Right atrium auricular region (tissue), 2 donors: ENCODE data around the gene RHEB. TPM values are rescaled to one million over a fixed set of nuclear protein-coding genes. Genes with fewer than 3 reads are reported as not detected.

Experiments
- DNase-seq: peaks from one replicate; pipeline ENCODE4 v3.0.0-alpha.2; 2019; ENCODE audit warnings: low spot score
- H3K27ac ChIP-seq, 2 donors: fragments of 200-600 bp; sonication (generic); 1 replicate in 1 of 2; 2 replicates in 1 of 2; pipeline ENCODE4 v1.5.1; 2016 to 2019
- H3K27me3 ChIP-seq, 2 donors: fragments of 200-600 bp; sonication (generic); one replicate each; pipeline versions ENCODE4 v1.5.1 to v1.6.0; 2017 to 2019
- H3K36me3 ChIP-seq: fragments of 200-600 bp; sonication (generic); one replicate; pipeline ENCODE4 v1.5.1; 2016
- H3K4me1 ChIP-seq, 2 donors: fragments of 200-600 bp; sonication (generic); one replicate each; pipeline versions ENCODE4 v1.5.1 to v1.6.0; 2017 to 2019
- H3K4me3 ChIP-seq, 2 donors: fragments of 200-600 bp; sonication (generic); 1 replicate in 1 of 2; 2 replicates in 1 of 2; pipeline ENCODE4 v1.5.1; 2017 to 2019; ENCODE audit warnings: mild to moderate bottlenecking in 1 of 2, moderate library complexity in 1 of 2
- H3K9me3 ChIP-seq, 2 donors: fragments of 200-600 bp; sonication (generic); one replicate each; pipeline ENCODE4 v1.5.1; 2019
- total RNA-seq, 2 donors: library from RNA; depleted of rRNA; stranded (reverse); fragments of >200 nt; gene quantifications; one replicate each; pipeline ENCODE4 v1.1.0, GENCODE V29; 2016
- TF ChIP-seq, protein P1 (sequence below), 2 donors: fragments of 200-600 bp; sonication (generic); IDR thresholded peaks; one replicate each; pipeline ENCODE4 v1.5.1; 2019; ENCODE audit warnings: antibody characterized with exemption in 2 of 2

Gene RHEB
- total RNA-seq, 2 donors from 2014 or later = 77.9 to 128 TPM

DNA sequence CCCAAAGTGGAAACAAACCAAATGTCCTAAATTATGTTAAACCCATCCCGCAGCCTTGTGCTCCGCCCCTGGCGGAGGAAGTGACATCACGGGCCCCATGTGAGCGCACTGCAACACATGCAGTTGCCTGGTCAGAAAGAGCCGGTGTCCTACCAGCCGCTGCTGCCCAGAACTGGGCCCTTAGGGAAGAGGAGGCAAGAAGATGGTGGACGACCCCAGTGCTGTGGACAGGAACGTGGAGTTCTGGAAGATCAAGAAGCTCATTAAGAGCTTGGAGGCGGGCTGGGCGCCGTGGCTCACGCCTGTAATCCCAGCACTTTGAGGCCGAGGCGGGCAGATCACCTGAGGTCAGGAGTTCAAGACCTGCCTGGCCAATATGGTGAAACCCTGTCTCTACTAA lies 18.0 kb downstream of the RHEB start:
- Histone ChIP-seq H3K27me3 (no peaks in the 10 kb centered on the region), H3K4me3 (no peak overlapping the region), H3K4me1 (peaks cover 0 to 54% of the 10 kb centered on the region in 2 donors), H3K36me3 (no peaks in the 10 kb centered on the region), H3K27ac (no peak overlapping the region), H3K9me3 (no peaks in the 10 kb centered on the region)
- TF ChIP-seq, protein P1, sequence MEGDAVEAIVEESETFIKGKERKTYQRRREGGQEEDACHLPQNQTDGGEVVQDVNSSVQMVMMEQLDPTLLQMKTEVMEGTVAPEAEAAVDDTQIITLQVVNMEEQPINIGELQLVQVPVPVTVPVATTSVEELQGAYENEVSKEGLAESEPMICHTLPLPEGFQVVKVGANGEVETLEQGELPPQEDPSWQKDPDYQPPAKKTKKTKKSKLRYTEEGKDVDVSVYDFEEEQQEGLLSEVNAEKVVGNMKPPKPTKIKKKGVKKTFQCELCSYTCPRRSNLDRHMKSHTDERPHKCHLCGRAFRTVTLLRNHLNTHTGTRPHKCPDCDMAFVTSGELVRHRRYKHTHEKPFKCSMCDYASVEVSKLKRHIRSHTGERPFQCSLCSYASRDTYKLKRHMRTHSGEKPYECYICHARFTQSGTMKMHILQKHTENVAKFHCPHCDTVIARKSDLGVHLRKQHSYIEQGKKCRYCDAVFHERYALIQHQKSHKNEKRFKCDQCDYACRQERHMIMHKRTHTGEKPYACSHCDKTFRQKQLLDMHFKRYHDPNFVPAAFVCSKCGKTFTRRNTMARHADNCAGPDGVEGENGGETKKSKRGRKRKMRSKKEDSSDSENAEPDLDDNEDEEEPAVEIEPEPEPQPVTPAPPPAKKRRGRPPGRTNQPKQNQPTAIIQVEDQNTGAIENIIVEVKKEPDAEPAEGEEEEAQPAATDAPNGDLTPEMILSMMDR (IDR thresholded peaks at IDR 0.05) = no peak
- no peak for DNase-seq

DNA sequence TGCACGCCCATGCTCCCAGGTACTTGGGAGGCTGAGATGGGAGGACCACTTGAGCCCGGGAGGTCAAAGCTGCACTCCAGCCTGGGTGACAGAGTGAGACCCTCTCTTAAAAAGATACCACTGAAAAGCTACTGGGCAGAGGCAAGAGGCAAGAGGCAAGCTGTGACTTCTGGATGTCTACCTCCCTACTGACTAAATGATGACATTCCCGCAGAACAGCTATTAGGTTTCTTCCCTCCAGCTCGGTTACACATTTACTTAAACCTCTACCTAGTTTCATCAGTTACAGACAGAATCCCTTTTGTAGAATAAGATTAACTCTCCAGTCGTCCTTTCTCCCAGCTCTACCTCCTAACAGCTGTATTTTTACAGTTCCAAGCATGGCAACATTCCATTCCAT lies 21.2 kb downstream of the RHEB start:
- Histone ChIP-seq H3K36me3 (no peaks in the 10 kb centered on the region), H3K4me1 (peaks cover 0 to 64% of the 10 kb centered on the region in 2 donors), H3K27ac (no peak overlapping the region), H3K9me3 (no peaks in the 10 kb centered on the region), H3K27me3 (no peaks in the 10 kb centered on the region), H3K4me3 (no peak overlapping the region)
- TF ChIP-seq, protein P1 (IDR thresholded peaks at IDR 0.05) = no peak
- DNase-seq = no peak

DNA sequence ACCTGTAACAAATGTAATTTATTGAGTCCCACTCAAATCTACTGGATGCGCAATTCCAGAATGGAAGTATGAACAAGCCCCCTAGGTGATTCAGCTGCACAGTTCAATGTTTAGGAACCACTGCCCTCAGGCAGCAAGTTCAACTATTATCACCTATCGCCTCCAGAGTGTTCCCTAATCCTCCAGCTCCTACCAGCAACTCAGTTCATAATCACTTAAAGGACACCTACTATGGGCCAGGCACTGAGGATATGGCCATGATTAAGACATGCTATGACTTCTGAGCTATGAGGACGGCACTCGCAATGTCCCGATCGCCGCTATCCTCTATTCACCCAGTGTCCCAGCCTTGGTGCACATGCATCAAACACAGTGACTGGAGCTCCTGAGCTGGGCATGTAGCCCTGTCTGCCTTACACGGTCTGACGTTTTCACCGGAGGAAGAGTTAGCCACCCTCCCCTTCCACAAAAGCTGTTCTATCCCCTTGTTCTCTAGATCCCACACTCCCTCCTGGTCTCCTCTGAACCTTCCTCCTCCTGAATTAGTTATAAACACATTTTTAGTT lies 22.3 kb downstream of the RHEB start:
- TF ChIP-seq, protein P1 (IDR thresholded peaks at IDR 0.05) = no peak

DNA sequence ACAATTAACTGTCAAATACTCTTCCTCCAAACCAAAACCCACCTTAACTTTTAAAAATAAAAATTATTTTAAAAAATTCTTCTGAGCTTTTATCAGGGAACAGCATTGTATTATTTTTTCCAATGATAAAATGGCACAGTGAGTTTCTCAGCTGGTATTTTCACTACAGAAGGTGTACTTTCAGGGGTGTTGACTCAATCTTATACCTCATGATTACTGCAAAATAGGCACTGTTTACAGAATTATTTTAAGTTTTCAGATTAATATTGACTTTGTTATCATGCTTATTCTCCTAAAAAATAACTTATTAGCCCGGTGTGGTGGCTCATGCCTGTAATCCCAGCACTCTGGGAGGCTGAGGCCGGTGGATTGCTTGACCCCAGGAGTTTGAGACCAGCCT lies 24.3 kb downstream of the RHEB start:
- Histone ChIP-seq H3K27me3 (no peaks in the 10 kb centered on the region), H3K4me3 (no peak overlapping the region), H3K27ac (no peak overlapping the region), H3K9me3 (no peaks in the 10 kb centered on the region), H3K4me1 (peaks cover 0 to 57% of the 10 kb centered on the region in 2 donors), H3K36me3 (peaks cover 8% of the 10 kb centered on the region)
- no peak for DNase-seq
- TF ChIP-seq, protein P1 (IDR thresholded peaks at IDR 0.05) = no peak

More for the DNA sequence above, 22.3 kb downstream of the RHEB start:
- H3K4me1 ChIP-seq = peaks cover 0 to 58% of the 10 kb centered on the region in 2 donors
- H3K4me3 ChIP-seq = no peak overlapping the region
- H3K36me3 ChIP-seq = no peaks in the 10 kb centered on the region
- no peaks in the 10 kb centered on the region for H3K27me3 ChIP-seq
- no peak overlapping the region for H3K27ac ChIP-seq
- no peak for DNase-seq
- H3K9me3 ChIP-seq = no peaks in the 10 kb centered on the region

DNA sequence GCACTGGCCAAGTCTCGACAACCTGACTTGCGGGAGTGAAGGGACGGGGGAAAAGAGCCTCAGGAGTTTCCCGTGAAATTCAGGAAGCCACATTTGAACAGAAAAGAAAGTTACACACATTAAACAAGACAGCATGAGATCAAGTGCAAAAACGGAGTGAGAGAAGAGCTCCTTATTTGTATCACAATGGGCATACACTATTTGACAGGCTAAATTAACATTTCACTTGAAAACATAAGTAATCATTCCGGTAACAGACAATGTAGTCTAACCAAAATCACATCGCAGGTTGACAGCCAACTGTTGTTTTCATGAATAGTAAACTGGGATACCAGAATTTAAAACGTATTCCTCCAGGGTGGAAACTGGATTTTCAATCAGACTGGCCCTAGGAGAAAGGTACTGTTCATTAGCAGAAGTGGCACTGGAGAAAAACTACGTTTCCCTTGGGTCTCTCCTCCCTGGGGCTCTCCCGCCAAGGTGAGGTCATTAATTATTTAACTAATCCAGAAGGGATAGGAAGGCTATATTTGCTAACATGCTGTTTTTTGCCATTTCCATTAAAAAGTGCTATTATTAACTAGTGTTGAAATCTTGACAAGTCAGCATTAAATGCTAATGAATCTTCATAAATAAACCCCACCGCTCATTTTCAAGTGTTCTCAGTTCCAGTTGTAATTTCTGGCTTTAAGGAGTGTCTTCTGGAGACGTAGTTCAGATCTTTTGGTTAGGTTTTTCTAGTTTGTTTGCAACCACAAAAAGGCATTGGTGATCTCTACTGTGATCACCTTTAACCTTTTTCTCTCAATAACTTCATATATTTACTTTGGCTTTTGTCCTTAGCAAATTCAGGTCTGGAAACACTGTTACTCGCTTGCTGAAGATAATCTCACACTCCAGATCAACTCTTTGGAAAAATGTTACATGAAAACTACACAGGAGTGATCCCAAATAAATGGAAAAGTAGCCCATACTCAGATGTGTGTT lies 25.1 kb downstream of the RHEB start:
- Histone ChIP-seq H3K27me3 (no peaks in the 10 kb centered on the region), H3K4me1 (peaks cover 0 to 65% of the 10 kb centered on the region in 2 donors), H3K4me3 (no peak overlapping the region), H3K36me3 (peaks cover 15% of the 10 kb centered on the region), H3K9me3 (no peaks in the 10 kb centered on the region), H3K27ac (no peak overlapping the region)
- TF ChIP-seq, protein P1 (IDR thresholded peaks at IDR 0.05) = no peak
- no peak for DNase-seq
